Activated CD4-positive, alpha-beta T cell treated with anti-CD3 and anti-CD28 coated beads for 24 hours (primary cell): Measurements from ENCODE around the gene MAPRE2.

ENCODE experiments used
- DNase-seq, 2 donors: peaks; one replicate each; pipeline ENCODE4 v3.0.0-alpha.2; 2020; ENCODE audit warnings: low read depth in 2 of 2

MAPRE2 gene

GRCh38 chr18:35180455-35180854, 139.2 kb downstream of the MAPRE2 start:
- DNase-seq = no peak

- no peak for DNase-seq
Measured at GRCh38 chr18:35182151-35182550, 140.9 kb downstream of the MAPRE2 start.

GRCh38 chr18:35183886-35184285, 142.7 kb downstream of the MAPRE2 start:
- DNase-seq = no peak

- DNase-seq = no peak
Measured at GRCh38 chr18:35185771-35186170, 144.6 kb downstream of the MAPRE2 start.

GRCh38 chr18:35186291-35187034, 145.2 kb downstream of the MAPRE2 start:
- DNase-seq = no peak

GRCh38 chr18:35189510-35189909, 148.3 kb downstream of the MAPRE2 start:
- DNase-seq = no peak

GRCh38 chr18:35190948-35191697, 149.9 kb downstream of the MAPRE2 start:
- no peak for DNase-seq

GRCh38 chr18:35191698-35192025, 150.4 kb downstream of the MAPRE2 start:
- no peak for DNase-seq

- no peak for DNase-seq
Measured at GRCh38 chr18:35192415-35192814, 151.2 kb downstream of the MAPRE2 start.
